GM10266 (cell line): ENCODE results near the gene CNOT8.

Source experiments
- DNase-seq: peaks from one replicate; pipeline ENCODE4 v3.0.0; 2012; ENCODE audit errors: extremely low spot score
- CTCF ChIP-seq: IDR thresholded peaks from 2 replicates; pipeline ENCODE4 v1.5.1; 2012; ENCODE audit warnings: mild to moderate bottlenecking, low read depth; ENCODE audit not compliant: control insufficient read depth, insufficient read depth; ENCODE audit errors: missing control alignments

Gene CNOT8

GRCh38 chr5:154892369-154892771 lies 33.9 kb downstream of the CNOT8 start:
- TF ChIP-seq CTCF, result no peak
- no peak for DNase-seq

- no peak for DNase-seq
- no peak for TF ChIP-seq CTCF
Measured at GRCh38 chr5:154893381-154893780, 35.0 kb downstream of the CNOT8 start.

- no peak for DNase-seq
- no peak for TF ChIP-seq CTCF
Measured at GRCh38 chr5:154895606-154896561, 37.5 kb downstream of the CNOT8 start.

GRCh38 chr5:154896562-154897165 lies 38.2 kb downstream of the CNOT8 start:
- no peak for TF ChIP-seq CTCF
- DNase-seq, result no peak

- no peak for TF ChIP-seq CTCF
- no peak for DNase-seq
Measured at GRCh38 chr5:154898210-154898609, 39.8 kb downstream of the CNOT8 start.

GRCh38 chr5:154899151-154899816 lies 40.9 kb downstream of the CNOT8 start:
- no peak for TF ChIP-seq CTCF
- no peak for DNase-seq
